D341Med (cell line): Measurements from ENCODE around the gene TRIM62.

Source experiments
- DNase-seq: peaks from one replicate; pipeline ENCODE4 v3.0.0; 2012; ENCODE audit warnings: low spot score

Gene TRIM62

DNA sequence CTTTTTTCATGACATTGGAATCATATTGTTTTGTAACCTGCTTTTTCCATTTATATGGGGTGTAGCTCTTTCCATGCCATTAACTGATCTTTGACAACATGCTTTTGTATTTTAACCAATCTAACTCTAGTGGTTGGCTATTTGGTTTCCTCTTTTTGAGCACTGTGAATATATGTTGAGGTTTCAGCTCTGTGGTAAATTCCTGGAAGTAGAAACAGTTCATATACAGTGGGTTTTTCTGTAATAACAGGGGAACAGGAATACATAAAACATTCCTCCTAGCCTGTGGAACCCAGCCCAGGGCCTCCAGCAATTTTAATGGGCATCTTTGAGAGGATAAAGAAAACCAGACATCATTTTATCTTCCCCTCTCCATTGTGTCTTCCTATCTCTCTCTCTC, 83.5 kb downstream of the TRIM62 start:
- no peak for DNase-seq

DNA sequence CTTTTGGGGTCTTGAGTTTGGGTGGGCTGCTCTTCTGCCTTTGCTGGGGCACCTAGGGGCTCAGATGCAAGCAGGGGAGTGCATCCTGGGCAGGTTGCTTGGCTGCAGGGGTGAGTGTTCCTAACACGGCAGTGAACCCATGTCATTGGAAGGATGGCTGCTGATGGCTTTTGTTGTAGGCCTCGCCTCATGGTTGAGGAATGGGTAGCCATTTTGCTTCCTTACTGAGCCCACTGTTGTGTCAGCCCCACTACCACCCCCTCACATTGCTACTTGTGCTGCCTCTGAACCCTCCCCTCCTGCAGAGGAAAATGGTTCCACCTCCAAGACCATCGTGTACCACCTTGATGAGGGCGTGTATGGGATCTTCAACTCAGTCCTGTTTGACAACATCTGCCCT, 84.1 kb downstream of the TRIM62 start:
- no peak for DNase-seq

DNA sequence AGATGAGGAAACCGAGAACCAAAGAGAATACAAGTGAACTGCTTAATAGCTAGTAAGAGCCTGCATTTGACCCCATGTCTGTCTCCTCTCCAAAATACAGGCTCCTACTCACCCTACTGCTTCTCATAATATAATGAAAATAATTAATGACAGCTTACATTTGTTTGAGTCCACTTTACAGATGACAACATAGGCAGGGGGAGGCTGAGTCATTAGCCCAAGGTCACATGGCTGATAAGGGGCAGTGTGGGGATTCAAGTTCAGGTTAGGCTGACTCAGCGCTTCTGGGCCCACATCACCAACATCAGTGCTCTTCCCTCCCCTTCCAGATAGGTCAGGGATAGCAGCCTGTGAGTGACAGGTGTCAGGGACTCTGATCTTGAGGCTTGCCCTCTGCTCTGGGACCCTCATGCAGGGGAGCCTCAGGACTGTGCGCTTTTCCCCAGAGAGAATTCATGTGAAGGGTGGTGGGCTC, 84.7 kb downstream of the TRIM62 start:
- DNase-seq: no peak

DNA sequence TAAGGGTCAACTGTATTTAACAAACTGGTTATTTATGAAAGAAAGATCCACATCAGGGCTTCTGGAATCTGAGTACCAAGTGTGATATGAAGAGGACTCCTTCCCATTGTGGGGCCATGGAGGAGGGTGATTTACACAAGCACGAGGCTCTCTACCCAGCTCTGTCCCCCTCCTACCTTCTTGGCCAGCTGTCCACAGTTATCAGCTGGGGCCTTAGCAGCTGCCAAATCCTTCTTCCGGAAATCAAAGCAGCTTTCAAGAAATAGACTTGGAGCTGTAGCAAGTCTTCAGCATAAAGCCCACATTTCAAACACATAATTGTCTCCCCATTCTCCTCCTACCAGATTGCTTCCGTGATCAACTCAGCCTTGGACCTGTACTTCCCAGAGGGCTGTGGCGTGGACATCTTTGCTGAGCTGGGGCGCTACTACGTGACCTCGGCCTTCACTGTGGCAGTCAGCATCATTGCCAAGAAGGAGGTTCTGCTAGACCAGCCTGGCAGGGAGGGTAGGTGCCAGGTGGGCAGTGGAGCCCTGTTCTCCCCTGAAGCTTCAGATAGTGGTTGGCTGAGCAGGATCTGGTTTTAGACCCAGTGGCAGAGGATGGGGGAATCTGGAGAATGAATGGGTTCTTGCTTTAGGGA, 85.4 kb downstream of the TRIM62 start:
- no peak for DNase-seq
